H1 (cell line): ENCODE results near the gene WDR38. TPM values are rescaled to one million over a fixed set of nuclear protein-coding genes. Genes with fewer than 3 reads are reported as not detected.

ENCODE experiments used
- CHD7 ChIP-seq: fragments of 300-600 bp; sonication (generic); IDR thresholded peaks from 2 replicates; pipeline ENCODE4 v1.7.1; 2012; ENCODE audit warnings: low read length, moderate library complexity, mild to moderate bottlenecking, inconsistent platforms; ENCODE audit not compliant: insufficient replicate concordance
- GABPA ChIP-seq: IDR thresholded peaks from 2 replicates; pipeline ENCODE4 v1.6.1; 2011; ENCODE audit warnings: mild to moderate bottlenecking, low read length, moderate library complexity, borderline replicate concordance; ENCODE audit not compliant: insufficient read depth
- KDM1A ChIP-seq: fragments of 200-600, 300-600 bp; sonication (generic); IDR thresholded peaks from 2 replicates; pipeline ENCODE4 v1.7.1; 2016; ENCODE audit warnings: mild to moderate bottlenecking, low read length, borderline replicate concordance
- KDM4A ChIP-seq: IDR thresholded peaks from one replicate; pipeline ENCODE4 v1.7.1; 2012; ENCODE audit warnings: low read depth, mild to moderate bottlenecking, moderate library complexity, low read length, inconsistent platforms; ENCODE audit not compliant: severe bottlenecking
- SIN3A ChIP-seq, 2 experiments: IDR thresholded peaks in 1 of 2; conservative IDR thresholded peaks in 1 of 2; 2 replicates each; pipeline ENCODE4 v1.6.1; 2011 to 2012; ENCODE audit warnings: low read length in 2 of 2, improper control_type of control experiment in 1 of 2, low read depth in 1 of 2, mild to moderate bottlenecking in 1 of 2
- SIX5 ChIP-seq: IDR thresholded peaks from 2 replicates; pipeline ENCODE4 v1.6.1; 2011; ENCODE audit warnings: mild to moderate bottlenecking, low read depth, low read length
- SP1 ChIP-seq: IDR thresholded peaks from 2 replicates; pipeline ENCODE4 v1.6.1; 2011; ENCODE audit warnings: low read depth, low read length
- SP4 ChIP-seq: IDR thresholded peaks from 2 replicates; pipeline ENCODE4 v1.6.1; 2012; ENCODE audit warnings: low read length, inconsistent platforms
- YY1 ChIP-seq: IDR thresholded peaks from 2 replicates; pipeline ENCODE4 v1.6.1; 2011; ENCODE audit warnings: low read depth, mild to moderate bottlenecking, low read length
- polyA plus RNA-seq, 7 experiments: library from polyadenylated mRNA; depleted of rRNA in 3 of 7; stranded (reverse) in 5 of 7; unstranded in 2 of 7; fragments of >200 nt in 5 of 7; fragments of 200-250 nt in 2 of 7; gene quantifications; 1 replicate in 5 of 7; 2 replicates in 1 of 7; 4 replicates in 1 of 7; pipeline versions ENCODE4 v1.2.1 to v1.2.3, GENCODE V29; 2011 to 2013; ENCODE audit warnings: missing spikeins in 2 of 7, mixed read lengths in 2 of 7
- total RNA-seq: library from RNA; stranded (reverse); fragmentation: NEBNext Ultra II Directional; extraction: Animal tissue kit (Norgen Biotek cat#: 25700); gene quantifications from 2 replicates; pipeline ENCODE4 v1.2.1, GENCODE V29; 2021
- TF ChIP-seq, protein P1 (sequence below): IDR thresholded peaks from 2 replicates; pipeline ENCODE4 v1.6.1; 2011; ENCODE audit warnings: low read depth, mild to moderate bottlenecking, low read length; ENCODE audit not compliant: insufficient read depth

The WDR38 gene
- total and polyA plus RNA-seq, 2 of the 8 experiments (the other 6 are each of a cell fraction or from before 2014, with no cell fraction given): not detected

GRCh38 chr9:124839612-124840299, 13.5 kb upstream of the WDR38 start (continued):
- TF ChIP-seq CHD7: no peak
- TF ChIP-seq KDM4A: no peak
- TF ChIP-seq, protein P1, sequence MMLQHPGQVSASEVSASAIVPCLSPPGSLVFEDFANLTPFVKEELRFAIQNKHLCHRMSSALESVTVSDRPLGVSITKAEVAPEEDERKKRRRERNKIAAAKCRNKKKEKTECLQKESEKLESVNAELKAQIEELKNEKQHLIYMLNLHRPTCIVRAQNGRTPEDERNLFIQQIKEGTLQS: no peak
- 0 out of 2 replicates have a peak, but pooled peaks have one; percentile 24 for TF ChIP-seq KDM1A
- 0 out of 2 replicates have a peak, but pooled peaks have one; percentile 44 for TF ChIP-seq YY1
- no peak for TF ChIP-seq SP1
- peak; percentile 32; the same call in 1 of the 2 replicates for TF ChIP-seq GABPA
- TF ChIP-seq SIX5: no peak
- TF ChIP-seq SIN3A (conservative IDR thresholded peaks at IDR 0.05 in 1 of 2, IDR thresholded peaks at IDR 0.05 in 1 of 2; ENCODE audit: low read depth in 1 of 2, low read length in 2 of 2): no peak
- no peak for TF ChIP-seq SP4
